ENCODE data around the gene KIAA1671. TPM values are rescaled to one million over a fixed set of nuclear protein-coding genes. Genes with fewer than 3 reads are reported as not detected.

The KIAA1671 gene
- total RNA-seq, 1 donor from 2014 or later, result 11.4 TPM

DNA sequence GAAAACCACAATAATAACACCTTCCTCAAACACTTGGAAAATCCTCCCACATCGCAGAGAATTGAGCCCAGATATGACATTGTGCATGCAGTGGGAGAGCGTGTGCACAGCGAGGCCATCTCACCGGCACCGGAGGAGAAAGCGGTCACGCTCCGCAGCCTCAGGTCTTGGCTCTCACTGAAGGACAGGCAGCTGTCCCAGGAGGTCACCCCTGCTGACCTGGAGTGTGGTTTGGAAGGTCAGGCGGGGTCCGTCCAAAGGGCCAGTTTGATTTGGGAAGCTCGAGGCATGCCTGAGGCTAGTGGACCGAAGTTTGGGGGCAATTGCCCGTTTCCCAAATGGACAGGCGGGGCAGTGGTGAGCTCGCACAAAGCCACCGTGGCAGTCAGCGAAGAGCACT lies 86.7 kb downstream of the KIAA1671 start:
- Mint-ChIP-seq H3K4me3 (no peak overlapping the region), H3K27ac (no peak overlapping the region), H3K27me3 (no peaks in the 10 kb centered on the region), H3K4me1 (no peaks in the 10 kb centered on the region), H3K9me3 (no peaks in the 10 kb centered on the region), H3K36me3 (ENCODE audit: low read depth) (no peaks in the 10 kb centered on the region)
- DNase-seq, result no peak
- intact Hi-C loops (cut with micrococcal nuclease), result no loop called here

DNA sequence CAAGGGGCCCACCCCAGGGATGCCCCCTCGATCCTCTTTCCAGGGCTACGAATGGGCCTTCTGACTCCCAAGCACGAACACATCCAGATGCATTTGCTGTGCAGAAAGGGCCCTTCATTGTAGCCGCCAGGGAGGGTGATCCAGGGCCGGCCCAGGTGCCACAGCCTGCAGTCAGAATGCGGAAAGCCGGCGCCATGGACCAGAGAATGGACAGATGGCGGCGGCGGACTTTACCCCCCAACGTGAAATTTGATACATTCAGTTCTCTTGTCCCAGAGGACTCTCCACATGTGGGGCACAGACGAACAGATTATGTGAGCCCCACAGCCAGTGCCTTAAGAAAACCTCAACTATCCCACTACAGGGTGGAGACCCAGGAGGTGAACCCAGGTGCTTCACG lies 87.2 kb downstream of the KIAA1671 start:
- no peaks in the 10 kb centered on the region for H3K4me1 Mint-ChIP-seq
- no peaks in the 10 kb centered on the region for H3K36me3 Mint-ChIP-seq (ENCODE audit: low read depth)
- DNase-seq, result no peak
- no peak overlapping the region for H3K4me3 Mint-ChIP-seq
- no peaks in the 10 kb centered on the region for H3K27me3 Mint-ChIP-seq
- H3K9me3 Mint-ChIP-seq, result no peaks in the 10 kb centered on the region
- no peak overlapping the region for H3K27ac Mint-ChIP-seq
- intact Hi-C loops (cut with micrococcal nuclease), result no loop called here

- H3K9me3 Mint-ChIP-seq, result no peaks in the 10 kb centered on the region
- intact Hi-C loops (cut with micrococcal nuclease), result no loop called here
- H3K36me3 Mint-ChIP-seq (ENCODE audit: low read depth), result no peaks in the 10 kb centered on the region
- H3K4me1 Mint-ChIP-seq, result no peaks in the 10 kb centered on the region
- H3K27ac Mint-ChIP-seq, result no peak overlapping the region
- peaks cover 4% of the 10 kb centered on the region for H3K27me3 Mint-ChIP-seq
- DNase-seq, result no peak
- no peak overlapping the region for H3K4me3 Mint-ChIP-seq
Measured at GRCh38 chr22:25045159-25045558, 92.6 kb downstream of the KIAA1671 start.

- Mint-ChIP-seq H3K9me3 (peaks cover 10% of the 10 kb centered on the region), H3K36me3 (ENCODE audit: low read depth) (peaks cover 8% of the 10 kb centered on the region), H3K4me1 (no peaks in the 10 kb centered on the region), H3K27ac (no peak overlapping the region), H3K4me3 (no peak overlapping the region), H3K27me3 (peaks cover 4% of the 10 kb centered on the region)
- intact Hi-C loops (cut with micrococcal nuclease), result loop anchor here (1.0 to 2.0 kb wide), 3 partner anchors 96 to 279 kb away; partner anchors contain the start of gene KIAA1671
- no peak for DNase-seq
Measured at GRCh38 chr22:25048071-25048470, 95.6 kb downstream of the KIAA1671 start.

- Mint-ChIP-seq H3K4me3 (no peak overlapping the region), H3K9me3 (peaks cover 10% of the 10 kb centered on the region), H3K27ac (no peak overlapping the region), H3K36me3 (ENCODE audit: low read depth) (peaks cover 8% of the 10 kb centered on the region), H3K27me3 (peaks cover 4% of the 10 kb centered on the region), H3K4me1 (peaks cover 2% of the 10 kb centered on the region)
- intact Hi-C loops (cut with micrococcal nuclease), result loop anchor here (1.0 to 2.0 kb wide), 3 partner anchors 97 to 280 kb away; partner anchors contain the start of gene KIAA1671
- peak; percentile 93 for DNase-seq
Measured at GRCh38 chr22:25048659-25049647, 96.4 kb downstream of the KIAA1671 start.

DNA sequence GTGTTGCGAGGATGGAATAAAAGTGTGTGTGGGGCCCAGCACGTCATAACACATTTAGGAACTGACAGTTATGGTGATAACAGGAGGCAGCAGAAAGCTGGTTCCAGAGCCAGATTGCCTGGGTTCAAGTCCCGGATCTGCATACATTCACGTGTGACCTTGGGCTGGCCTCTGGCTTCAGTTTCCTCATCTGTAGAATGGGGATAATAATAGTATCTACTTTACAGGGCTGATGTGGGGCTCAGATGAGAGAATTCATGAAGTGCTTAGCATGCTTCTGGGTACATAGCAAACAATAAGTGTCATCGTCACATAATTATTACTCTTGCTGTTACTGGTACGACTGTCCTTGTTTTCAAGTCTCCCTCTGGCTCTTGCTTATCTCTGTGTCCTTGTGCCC lies 97.3 kb downstream of the KIAA1671 start:
- DNase-seq, result no peak
- peaks cover 8% of the 10 kb centered on the region for H3K36me3 Mint-ChIP-seq (ENCODE audit: low read depth)
- H3K27me3 Mint-ChIP-seq, result peaks cover 4% of the 10 kb centered on the region
- H3K4me1 Mint-ChIP-seq, result peaks cover 6% of the 10 kb centered on the region
- no peak overlapping the region for H3K27ac Mint-ChIP-seq
- intact Hi-C loops (cut with micrococcal nuclease), result loop anchor here (2.0 kb wide), 1 partner anchor 281 kb away; no protein-coding TSS in a partner anchor
- H3K4me3 Mint-ChIP-seq, result no peak overlapping the region
- H3K9me3 Mint-ChIP-seq, result peaks cover 10% of the 10 kb centered on the region

DNA sequence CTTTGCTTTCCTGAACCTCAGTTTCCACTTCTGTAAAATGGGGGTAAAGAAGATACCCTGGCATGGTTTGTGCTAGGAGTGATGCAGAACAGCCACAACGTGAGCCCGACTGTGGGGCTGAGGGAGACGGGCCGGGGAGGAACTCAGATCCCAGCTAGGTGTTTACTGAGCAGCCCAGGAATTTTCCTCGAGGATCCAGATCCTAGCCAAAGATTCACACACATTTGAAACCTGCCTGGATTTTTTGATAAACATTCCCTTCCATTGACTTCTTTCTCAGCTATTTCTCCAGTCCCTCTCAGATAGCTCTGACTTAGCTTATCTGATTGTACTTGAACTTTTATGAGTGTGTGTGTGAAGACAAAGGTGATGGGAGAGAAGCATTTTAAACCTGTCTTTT lies 98.0 kb downstream of the KIAA1671 start:
- Mint-ChIP-seq H3K27ac (no peak overlapping the region), H3K4me3 (no peak overlapping the region), H3K27me3 (peaks cover 5% of the 10 kb centered on the region), H3K9me3 (peaks cover 10% of the 10 kb centered on the region), H3K4me1 (peaks cover 11% of the 10 kb centered on the region), H3K36me3 (ENCODE audit: low read depth) (peaks cover 8% of the 10 kb centered on the region)
- DNase-seq, result no peak
- intact Hi-C loops (cut with micrococcal nuclease), result no loop called here

DNA sequence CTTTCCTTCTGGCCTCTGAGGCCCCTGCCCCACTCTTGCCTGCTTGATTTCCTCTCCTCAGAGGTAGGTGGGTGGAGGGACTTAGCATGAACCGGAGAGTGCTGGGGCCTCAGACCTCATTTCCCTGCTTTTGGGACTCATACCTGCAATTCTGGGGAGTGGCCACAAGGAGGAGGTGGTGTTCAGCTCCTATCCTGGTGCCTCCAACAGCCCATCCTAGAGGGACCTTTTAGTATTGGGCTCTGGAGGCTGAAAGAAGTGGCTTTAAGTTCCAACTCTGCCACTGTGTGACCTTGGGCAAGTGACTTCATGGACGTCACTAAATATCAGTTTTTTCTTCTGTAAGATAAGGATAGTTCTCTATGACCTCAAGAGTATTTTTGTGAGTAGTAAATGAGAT lies 98.6 kb downstream of the KIAA1671 start:
- peaks cover 11% of the 10 kb centered on the region for H3K4me1 Mint-ChIP-seq
- H3K36me3 Mint-ChIP-seq (ENCODE audit: low read depth), result peaks cover 8% of the 10 kb centered on the region
- H3K9me3 Mint-ChIP-seq, result peaks cover 10% of the 10 kb centered on the region
- intact Hi-C loops (cut with micrococcal nuclease), result no loop called here
- H3K27me3 Mint-ChIP-seq, result peaks cover 5% of the 10 kb centered on the region
- DNase-seq, result no peak
- H3K4me3 Mint-ChIP-seq, result no peak overlapping the region
- no peak overlapping the region for H3K27ac Mint-ChIP-seq

GRCh38 chr22:25051983-25052710 lies 99.6 kb downstream of the KIAA1671 start:
- Mint-ChIP-seq H3K4me1 (peaks cover 15% of the 10 kb centered on the region), H3K9me3 (peaks cover 10% of the 10 kb centered on the region), H3K27me3 (peaks cover 5% of the 10 kb centered on the region), H3K4me3 (no peak overlapping the region), H3K27ac (no peak overlapping the region), H3K36me3 (ENCODE audit: low read depth) (peaks cover 8% of the 10 kb centered on the region)
- no peak for DNase-seq
- intact Hi-C loops (cut with micrococcal nuclease), result no loop called here

- peaks cover 2% of the 10 kb centered on the region for H3K27me3 Mint-ChIP-seq
- peaks cover 8% of the 10 kb centered on the region for H3K36me3 Mint-ChIP-seq (ENCODE audit: low read depth)
- intact Hi-C loops (cut with micrococcal nuclease), result no loop called here
- peaks cover 10% of the 10 kb centered on the region for H3K9me3 Mint-ChIP-seq
- H3K4me1 Mint-ChIP-seq, result peaks cover 20% of the 10 kb centered on the region
- H3K27ac Mint-ChIP-seq, result no peak overlapping the region
- no peak overlapping the region for H3K4me3 Mint-ChIP-seq
- DNase-seq, result no peak
Measured at GRCh38 chr22:25053153-25053805, 100.8 kb downstream of the KIAA1671 start.

GRCh38 chr22:25054943-25055511 lies 102.5 kb downstream of the KIAA1671 start:
- H3K36me3 Mint-ChIP-seq (ENCODE audit: low read depth), result peaks cover 8% of the 10 kb centered on the region
- H3K4me3 Mint-ChIP-seq, result peak overlapping the region; percentile 38
- peaks cover 10% of the 10 kb centered on the region for H3K9me3 Mint-ChIP-seq
- peak overlapping the region; percentile 85 for H3K27ac Mint-ChIP-seq
- H3K4me1 Mint-ChIP-seq, result peaks cover 27% of the 10 kb centered on the region
- H3K27me3 Mint-ChIP-seq, result peaks cover 2% of the 10 kb centered on the region
- intact Hi-C loops (cut with micrococcal nuclease), result loop anchor here (1.0 to 2.0 kb wide), 3 partner anchors 14 to 60 kb away; no protein-coding TSS in a partner anchor
- peak; percentile 76 for DNase-seq

DNA sequence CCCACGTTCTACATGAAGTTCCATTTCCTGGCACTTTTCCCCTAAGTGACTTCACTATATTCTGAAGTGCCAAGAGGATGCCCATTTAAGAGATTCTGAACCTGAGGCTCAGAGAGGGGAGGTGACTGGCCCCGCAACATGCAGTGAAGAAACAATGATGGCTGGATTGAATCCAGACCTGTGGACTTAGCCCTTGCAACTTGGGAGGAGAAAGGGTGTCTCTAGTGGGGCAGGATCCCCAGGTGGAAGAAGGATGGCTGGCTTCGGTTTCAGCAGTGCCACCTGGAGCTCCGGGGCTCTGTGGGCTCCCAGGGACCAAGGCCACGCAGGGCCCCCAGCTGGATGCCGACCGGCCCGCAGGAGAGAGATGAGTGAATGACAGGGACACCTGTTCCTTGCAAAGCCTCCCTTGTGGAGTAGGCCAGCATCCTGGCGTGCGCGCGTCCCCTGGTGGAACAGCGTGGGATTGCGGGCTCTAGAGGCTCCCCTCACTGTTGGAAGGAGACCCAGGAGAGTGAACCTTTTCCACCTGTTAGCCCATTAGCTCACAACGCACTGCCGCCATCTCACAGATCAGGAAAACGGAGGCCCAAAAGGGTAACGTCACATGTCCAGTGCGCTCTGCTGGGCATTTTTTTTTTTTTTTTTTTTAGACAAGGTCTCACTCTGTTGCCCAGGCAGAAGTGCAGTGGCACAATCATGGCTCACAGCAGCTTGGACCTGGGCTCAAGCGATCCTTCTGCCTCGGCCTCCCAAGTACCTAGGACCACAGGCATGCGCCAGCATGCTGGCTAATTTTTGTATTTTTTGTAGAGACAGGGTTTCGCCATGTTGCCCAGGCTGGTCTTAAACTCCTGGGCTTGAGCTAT lies 104.7 kb downstream of the KIAA1671 start:
- no peaks in the 10 kb centered on the region for H3K9me3 Mint-ChIP-seq

More for the DNA sequence above, 104.7 kb downstream of the KIAA1671 start:
- intact Hi-C loops (cut with micrococcal nuclease), result no loop called here
- DNase-seq, result peak; percentile 95
- Mint-ChIP-seq H3K4me3 (no peak overlapping the region), H3K27ac (no peak overlapping the region), H3K36me3 (ENCODE audit: low read depth) (peaks cover 2% of the 10 kb centered on the region), H3K27me3 (peaks cover 2% of the 10 kb centered on the region), H3K4me1 (peaks cover 45% of the 10 kb centered on the region)

All from activated CD4-positive, alpha-beta T cell treated with anti-CD3 and anti-CD28 coated beads, Interleukin-2, amount 10 ng/mL, durations not matched to agents 24 days and 14 days (primary cell).